Caki2 (cell line): Measurements from ENCODE around the gene ATP5PD. TPM values are rescaled to one million over a fixed set of nuclear protein-coding genes. Genes with fewer than 3 reads are reported as not detected.
"Not testable (repeated sequence)": the region's sequence is repeated elsewhere in the genome, so short reads cannot be mapped to it uniquely, and the experiment has no call there.

Source experiments
- DNase-seq: peaks from one replicate; pipeline ENCODE4 v3.0.0-alpha.2; 2015; ENCODE audit warnings: low read depth
- in situ Hi-C: cut with HindIII; loops from 2 replicates; pipeline ENCODE4 v1.10.0; 2016; ENCODE audit warnings: low sequenced_read_pairs, low pct_unique_long_range_greater_than_20kb, mixed read lengths
- total RNA-seq: library from RNA; depleted of rRNA; stranded (reverse); fragments of >200 nt; shearing (Covaris generic); gene quantifications from 2 replicates; pipeline ENCODE4 v1.2.3, GENCODE V29; 2014; ENCODE audit warnings: low replicate concordance; rRNA removed

Gene ATP5PD
- total RNA-seq, 1 experiment from 2014 or later, result 289 TPM

DNA sequence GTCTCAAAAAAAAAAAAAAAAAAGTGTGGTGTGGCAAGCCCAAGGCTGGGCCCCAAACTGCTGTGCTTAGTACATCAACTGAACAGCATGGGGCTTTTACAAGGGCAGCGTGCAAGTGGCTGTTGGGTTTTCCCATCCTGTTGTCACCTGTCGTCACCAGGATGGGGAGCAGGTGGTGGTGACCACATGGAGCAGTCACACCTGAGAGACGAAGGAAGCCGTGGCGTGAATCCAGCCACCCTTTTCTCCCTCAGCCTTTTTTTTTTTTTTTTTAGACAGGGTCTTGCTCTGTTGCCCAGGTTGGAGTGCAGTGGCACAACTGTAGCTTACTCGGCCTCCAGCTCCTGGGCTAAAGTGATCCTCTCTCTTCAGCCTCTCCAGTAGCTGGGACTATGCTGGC lies 38.4 kb downstream of the ATP5PD start:
- in situ Hi-C loops, result no loop called here
- DNase-seq, result no peak

GRCh38 chr17:75006653-75007052 lies 40.1 kb downstream of the ATP5PD start:
- in situ Hi-C loops, result no loop called here
- DNase-seq, result no peak

DNA sequence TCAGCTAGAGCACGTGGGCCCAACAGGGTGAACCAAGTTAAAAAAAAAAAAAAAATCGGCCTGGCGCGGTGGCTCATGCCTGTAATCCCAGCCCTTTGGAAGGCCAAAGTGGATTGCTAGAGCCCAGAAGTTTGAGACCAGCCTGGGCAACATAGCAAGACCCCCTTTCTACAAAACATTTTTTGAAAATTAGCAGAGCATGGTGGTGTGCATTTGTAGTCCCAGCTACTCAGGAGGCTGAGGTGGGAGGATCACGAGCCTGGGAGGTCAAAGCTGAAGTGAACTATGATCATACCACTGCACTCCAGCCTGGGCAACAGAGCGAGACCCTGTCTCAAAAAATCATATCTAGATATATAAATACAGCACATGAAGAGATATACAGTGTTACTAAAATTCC lies 40.7 kb downstream of the ATP5PD start:
- in situ Hi-C loops, DNase-seq: not testable (repeated sequence)

- in situ Hi-C loops, result no loop called here
- DNase-seq, result no peak
Measured at GRCh38 chr17:75005291-75005690, 41.5 kb downstream of the ATP5PD start.

- no peak for DNase-seq
- in situ Hi-C loops, result no loop called here
Measured at GRCh38 chr17:75004371-75004770, 42.4 kb downstream of the ATP5PD start.

- no peak for DNase-seq
- in situ Hi-C loops, result no loop called here
Measured at GRCh38 chr17:75003957-75004355, 42.8 kb downstream of the ATP5PD start.

- in situ Hi-C loops, result no loop called here
- DNase-seq, result no peak
Measured at GRCh38 chr17:75003070-75003956, 43.5 kb downstream of the ATP5PD start.

DNA sequence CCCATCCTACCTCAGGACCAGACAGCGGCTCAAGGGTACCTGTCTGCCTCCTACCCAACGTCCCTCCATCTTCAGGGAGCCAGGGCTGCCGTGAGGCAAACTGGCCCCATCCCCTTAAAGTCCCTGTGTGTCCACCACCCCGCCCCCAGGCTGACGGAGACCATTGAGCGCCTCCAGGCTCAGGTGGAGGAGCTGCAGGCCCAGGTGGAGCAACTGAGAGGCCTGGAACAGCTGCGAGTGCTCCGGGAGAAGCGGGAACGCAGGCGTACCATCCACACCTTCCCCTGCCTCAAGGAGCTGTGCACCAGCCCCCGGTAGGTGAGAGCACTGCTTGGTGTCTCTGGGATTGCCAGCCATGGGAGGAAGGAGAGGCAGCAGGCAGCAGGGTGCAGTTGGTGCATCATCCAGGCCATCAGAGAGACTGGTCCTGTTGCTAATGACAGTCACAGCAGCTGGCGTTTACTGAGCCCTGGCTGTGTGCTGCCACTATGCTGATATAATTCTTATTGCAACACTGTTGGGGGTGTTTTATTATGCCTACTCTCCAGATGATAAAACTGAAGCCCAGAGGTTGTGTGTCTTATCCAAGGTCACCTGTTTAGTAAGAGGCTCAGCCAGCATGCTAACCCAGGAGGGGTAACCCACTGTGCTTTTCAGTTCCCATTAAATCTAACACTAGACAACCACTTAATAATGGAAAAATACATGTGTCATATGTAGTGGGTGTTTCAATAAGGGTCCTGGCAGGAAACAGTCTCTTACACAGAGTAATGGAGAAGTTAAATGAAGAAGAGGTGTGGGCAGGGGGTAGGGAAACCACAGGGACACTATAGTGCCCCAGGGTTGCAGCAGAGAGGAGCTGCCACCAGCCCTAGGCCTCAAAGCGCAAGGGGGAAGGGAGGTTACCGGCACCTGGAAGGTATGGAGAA lies 44.6 kb downstream of the ATP5PD start:
- in situ Hi-C loops, result no loop called here
- no peak for DNase-seq

DNA sequence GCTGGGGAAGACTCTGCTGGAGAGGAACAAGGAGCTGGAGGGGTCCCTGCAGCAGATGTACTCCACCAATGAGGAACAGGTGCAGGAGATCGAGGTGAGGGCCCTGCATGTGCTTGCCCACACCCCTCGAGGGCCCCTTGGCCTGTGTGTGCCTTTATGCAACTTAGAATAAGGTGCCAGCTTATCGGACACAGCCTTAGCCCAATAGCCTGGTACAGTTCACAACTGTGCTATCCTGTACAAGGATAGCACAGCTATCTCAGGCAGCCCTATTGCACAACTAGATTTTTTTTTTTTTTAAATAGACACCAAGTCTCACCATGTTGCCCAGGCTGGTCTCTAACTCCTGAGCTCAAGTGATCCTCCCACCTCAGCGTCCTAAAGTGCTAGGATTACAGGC lies 47.2 kb downstream of the ATP5PD start:
- in situ Hi-C loops, result no loop called here

GRCh38 chr17:74998783-74999182 lies 48.0 kb downstream of the ATP5PD start:
- in situ Hi-C loops, result no loop called here
- DNase-seq, result no peak

More for the DNA sequence above, 47.2 kb downstream of the ATP5PD start:
- no peak for DNase-seq

GRCh38 chr17:74995847-74996246 lies 50.9 kb downstream of the ATP5PD start:
- no peak for DNase-seq
- in situ Hi-C loops, result no loop called here

- in situ Hi-C loops, result no loop called here
- DNase-seq, result no peak
Measured at GRCh38 chr17:74994440-74994839, 52.3 kb downstream of the ATP5PD start.

DNA sequence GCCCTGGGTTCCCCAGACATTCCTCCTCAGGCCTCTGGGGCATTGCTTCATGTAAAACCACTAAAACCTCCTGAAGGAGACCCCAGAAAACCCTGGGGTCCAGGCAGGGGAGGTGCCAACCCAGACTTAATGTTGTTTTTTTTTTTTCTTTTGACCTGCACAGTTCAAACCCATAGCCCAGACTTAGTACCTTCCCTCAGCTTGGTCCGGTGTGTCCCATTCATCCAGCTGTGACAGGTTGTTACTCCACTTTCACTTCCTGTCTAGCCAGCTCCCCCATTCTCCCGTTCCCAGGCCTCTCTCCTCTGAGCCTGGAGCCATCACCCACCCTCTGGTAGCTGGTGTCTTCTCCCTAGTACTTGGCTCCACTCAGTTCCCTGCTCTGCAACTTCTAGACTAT lies 54.5 kb downstream of the ATP5PD start:
- no peak for DNase-seq
- in situ Hi-C loops, result no loop called here

DNA sequence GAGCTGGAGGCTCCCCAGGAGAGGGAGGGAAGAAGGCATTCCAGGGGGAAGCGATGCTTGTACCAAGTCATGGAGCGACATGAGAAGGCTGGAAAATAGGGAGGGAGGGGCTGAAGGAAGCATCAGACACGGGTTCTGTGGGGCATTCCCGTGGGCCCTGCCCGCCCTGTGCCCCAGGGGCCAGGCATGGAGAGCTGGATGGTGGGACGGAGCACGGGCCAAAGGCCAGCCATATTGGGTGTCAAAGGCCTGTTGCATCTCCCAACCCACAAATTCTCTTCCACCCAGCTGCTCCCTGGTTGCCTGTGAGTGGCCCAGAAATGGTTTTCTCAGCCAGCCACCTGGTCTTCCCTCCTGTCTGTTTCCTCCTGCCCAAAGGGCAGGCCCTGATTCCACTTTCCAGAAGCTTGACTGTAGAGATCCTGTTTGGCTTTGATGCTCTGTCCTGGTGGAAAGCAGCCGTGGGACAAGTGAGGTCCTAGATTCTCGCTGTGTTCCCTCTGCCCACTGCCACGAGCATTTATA lies 56.1 kb downstream of the ATP5PD start:
- DNase-seq, result no peak
- in situ Hi-C loops, result no loop called here

Other genes with a start within 250 kb of the ATP5PD start
- 0.51 and 1.3 TPM in 2 replicates for gene GRIN2C, start 187.1 kb downstream of the ATP5PD start, total RNA-seq
- 99.8 and 108 TPM in 2 replicates for gene FDXR, start 174.0 kb downstream of the ATP5PD start, total RNA-seq
- not detected in 2 replicates for gene FADS6, start 153.3 kb downstream of the ATP5PD start, total RNA-seq
- not detected in 2 replicates for gene USH1G, start 123.7 kb downstream of the ATP5PD start, total RNA-seq
- gene OTOP2, start 122.7 kb downstream of the ATP5PD start, total RNA-seq, result not detected in 2 replicates
- gene OTOP3, start 111.1 kb downstream of the ATP5PD start, total RNA-seq, result not detected in 2 replicates
- gene HID1, start 74.2 kb downstream of the ATP5PD start, total RNA-seq, result 0.10 TPM in 1 of 2 replicates, not detected in the other
- gene CDR2L, start 59.3 kb downstream of the ATP5PD start, total RNA-seq, result 32.7 and 33.6 TPM in 2 replicates
- 58.8 and 82.1 TPM in 2 replicates for gene MRPL58, start 34.3 kb downstream of the ATP5PD start, total RNA-seq
- 17.9 and 26.6 TPM in 2 replicates for gene KCTD2, start 256 bp upstream of the ATP5PD start, total RNA-seq
- gene SLC16A5, start 41.0 kb upstream of the ATP5PD start, total RNA-seq, result 3.0 and 4.4 TPM in 2 replicates
- 15.8 and 17.4 TPM in 2 replicates for gene ARMC7, start 63.0 kb upstream of the ATP5PD start, total RNA-seq
- 135 and 304 TPM in 2 replicates for gene NT5C, start 84.8 kb upstream of the ATP5PD start, total RNA-seq
- 276 and 299 TPM in 2 replicates for gene JPT1, start 107.5 kb upstream of the ATP5PD start, total RNA-seq
- 157 and 161 TPM in 2 replicates for gene SUMO2, start 136.0 kb upstream of the ATP5PD start, total RNA-seq
- 71.4 and 87.8 TPM in 2 replicates for gene NUP85, start 158.7 kb upstream of the ATP5PD start, total RNA-seq
- gene GGA3, start 214.6 kb upstream of the ATP5PD start, total RNA-seq, result 8.7 and 14.0 TPM in 2 replicates
- gene MRPS7, start 214.9 kb upstream of the ATP5PD start, total RNA-seq, result 93.0 and 129 TPM in 2 replicates
- 37.8 and 40.0 TPM in 2 replicates for gene MIF4GD, start 224.3 kb upstream of the ATP5PD start, total RNA-seq
- 6.3 and 16.5 TPM in 2 replicates for gene SLC25A19, start 242.5 kb upstream of the ATP5PD start, total RNA-seq